B cell (primary cell): ENCODE data around the gene COL17A1. TPM values are rescaled to one million over a fixed set of nuclear protein-coding genes. Genes with fewer than 3 reads are reported as not detected.

Experiments
- ATAC-seq: fragments of 200-7000 bp; cut with Tn5 transposase; one replicate; pipeline ENCODE4 v1.10.0; 2021; ENCODE audit warnings: low read depth, mild to moderate bottlenecking, moderate number of reproducible peaks, moderate library complexity
- CTCF ChIA-PET: fragments of 350-600 bp; sonication (Branson Sonifier 250); formaldehyde crosslinking; loops from one replicate; lab custom pipeline; 2021; ENCODE audit warnings: antibody characterized with exemption, inconsistent platforms; lab: Charles Lee
- POLR2A ChIA-PET: fragments of 350-600 bp; sonication (Branson Sonifier 250); formaldehyde crosslinking; loops from one replicate; lab custom pipeline; 2021; ENCODE audit warnings: antibody characterized with exemption; lab: Charles Lee
- DNase-seq: peaks from one replicate; pipeline ENCODE4 v3.0.0; 2013
- H2AFZ ChIP-seq: 2 replicates; pipeline ENCODE4 v1.6.1; 2012; ENCODE audit warnings: mild to moderate bottlenecking, low read depth, low read length; ENCODE audit not compliant: insufficient read depth, poor library complexity, severe bottlenecking
- H3K27ac ChIP-seq, 2 donors: 1 replicate in 1 of 2; 2 replicates in 1 of 2; pipeline ENCODE4 v1.5.1; 2012 to 2013; ENCODE audit warnings: low read length in 2 of 2, mild to moderate bottlenecking in 2 of 2, moderate library complexity in 1 of 2
- H3K27me3 ChIP-seq, 4 experiments: fragments of 200-600 bp in 1 of 4; sonication (generic) in 1 of 4; replicated peaks in 1 of 4; 1 replicate in 2 of 4; 2 replicates in 2 of 4; pipeline versions ENCODE4 v1.6.1 to v1.7.0; 2013 to 2016; ENCODE audit warnings: low read length in 3 of 4, mild to moderate bottlenecking in 2 of 4, mixed read lengths in 1 of 4, moderate library complexity in 1 of 4; ENCODE audit not compliant: insufficient read depth in 4 of 4, control insufficient read depth in 3 of 4; ENCODE audit errors: control extremely low read depth in 1 of 4
- H3K36me3 ChIP-seq, 2 experiments: replicated peaks in 1 of 2; 1 replicate in 1 of 2; 2 replicates in 1 of 2; pipeline versions ENCODE4 v1.6.1 to v1.7.1; 2013; ENCODE audit warnings: low read length in 1 of 2; ENCODE audit not compliant: insufficient read depth in 2 of 2, control insufficient read depth in 1 of 2; ENCODE audit errors: control extremely low read depth in 1 of 2, extremely low read depth in 1 of 2
- H3K4me1 ChIP-seq, 2 donors: fragments of 200-600 bp in 1 of 2; sonication (generic) in 1 of 2; 1 replicate in 1 of 2; 2 replicates in 1 of 2; pipeline versions ENCODE4 v1.5.1 to v1.6.1; 2013 to 2017; ENCODE audit warnings: low read length in 2 of 2; ENCODE audit not compliant: control insufficient read depth in 2 of 2, insufficient read depth in 2 of 2
- H3K4me2 ChIP-seq: replicated peaks from 2 replicates; pipeline ENCODE3; 2012; ENCODE audit warnings: mild to moderate bottlenecking, low read depth, low read length; ENCODE audit not compliant: poor library complexity, severe bottlenecking
- H3K4me3 ChIP-seq, 5 experiments: fragments of 200-600 bp in 1 of 5; sonication (generic) in 1 of 5; 1 replicate in 3 of 5; 2 replicates in 2 of 5; pipeline versions ENCODE4 v1.5.1 to v1.7.0; 2011 to 2016; ENCODE audit warnings: low read length in 4 of 5, mild to moderate bottlenecking in 4 of 5, low read depth in 2 of 5, control low read depth in 1 of 5, moderate library complexity in 1 of 5; ENCODE audit not compliant: insufficient read depth in 1 of 5; ENCODE audit errors: control extremely low read depth in 1 of 5, extremely low read depth in 1 of 5
- H3K79me2 ChIP-seq: fragments of 200-600 bp; sonication (generic); one replicate; pipeline ENCODE4 v1.6.0; 2016; ENCODE audit warnings: low read length; ENCODE audit not compliant: control insufficient read depth, insufficient read depth
- H3K9ac ChIP-seq: fragments of 200-600 bp; sonication (generic); 2 replicates; pipeline ENCODE4 v1.6.1; 2017; ENCODE audit warnings: mild to moderate bottlenecking, low read length, moderate library complexity
- H3K9me3 ChIP-seq, 3 donors: one replicate each; pipeline versions ENCODE4 v1.6.1 to v1.7.1; 2013; ENCODE audit warnings: low read length in 2 of 3; ENCODE audit not compliant: control insufficient read depth in 2 of 3, insufficient read depth in 1 of 3; ENCODE audit errors: control extremely low read depth in 1 of 3
- H4K20me1 ChIP-seq: 2 replicates; pipeline ENCODE4 v1.6.0; 2012; ENCODE audit warnings: mild to moderate bottlenecking, low read length; ENCODE audit not compliant: insufficient read depth, control insufficient read depth, poor library complexity, severe bottlenecking
- H3K27ac Mint-ChIP-seq: one replicate; pipeline ENCODE4 v1.8.0; 2021; ENCODE audit warnings: mixed read lengths
- H3K27me3 Mint-ChIP-seq: one replicate; pipeline ENCODE4 v1.8.0; 2021; ENCODE audit warnings: mixed read lengths
- H3K4me1 Mint-ChIP-seq: one replicate; pipeline ENCODE4 v1.8.0; 2021; ENCODE audit warnings: mixed read lengths
- H3K4me3 Mint-ChIP-seq: one replicate; pipeline ENCODE4 v1.8.0; 2021; ENCODE audit warnings: mixed read lengths
- H3K9me3 Mint-ChIP-seq: one replicate; pipeline ENCODE4 v1.8.0; 2022; ENCODE audit warnings: mixed read lengths; ENCODE audit not compliant: insufficient read depth
- CTCF ChIP-seq: fragments of 200-600 bp; IDR thresholded peaks from one replicate; pipeline ENCODE4 v1.8.0; 2022; ENCODE audit warnings: antibody characterized with exemption, mild to moderate bottlenecking
- EZH2 ChIP-seq: IDR thresholded peaks from 2 replicates; pipeline ENCODE4 v1.6.1; 2012; ENCODE audit warnings: borderline replicate concordance, low read depth, mild to moderate bottlenecking, moderate library complexity, low read length; ENCODE audit not compliant: insufficient read depth, poor library complexity, severe bottlenecking
- WGBS: methylation state at CpG from one replicate; pipeline ENCODE4 v1.1.5; 2013; ENCODE audit warnings: missing lambda C conversion rate; ENCODE audit not compliant: insufficient coverage; 5-methylcytosine and 5-hydroxymethylcytosine counted together
- intact Hi-C: fragments of 100-400 bp; cut with micrococcal nuclease; formaldehyde crosslinking; loops from one replicate; pipeline ENCODE4 v1.10.0; 2022
- polyA plus RNA-seq: library from polyadenylated mRNA; depleted of rRNA; stranded (reverse); fragments of >200 nt; gene quantifications from 2 replicates; pipeline ENCODE4 v1.2.3, GENCODE V29; 2012
- total RNA-seq, 2 donors: library from RNA; stranded (reverse); fragments of 120-200 nt in 1 of 2; gene quantifications; 1 replicate in 1 of 2; 2 replicates in 1 of 2; pipeline versions ENCODE4 v1.2.3 to v1.2.4, GENCODE V29; 2013 to 2022

The COL17A1 gene
- total and polyA plus RNA-seq, 2 donors (not counting 1 experiment from before 2014, with no cell fraction given), result not detected

GRCh38 chr10:104113376-104113956, 27.8 kb upstream of the COL17A1 start:
- Histone ChIP-seq H4K20me1 (no peaks in the 10 kb centered on the region), H3K9me3 (no peaks in the 10 kb centered on the region), H3K4me1 (no peaks in the 10 kb centered on the region), H2AFZ (no peak overlapping the region), H3K4me2 (no peak overlapping the region), H3K36me3 (no peaks in the 10 kb centered on the region), H3K27me3 (peaks cover 0 to 10% (median 3%) of the 10 kb centered on the region in 4 experiments), H3K4me3 (no peak overlapping the region), H3K79me2 (no peaks in the 10 kb centered on the region), H3K27ac (no peak overlapping the region), H3K9ac (no peak overlapping the region)
- Mint-ChIP-seq H3K9me3 (no peaks in the 10 kb centered on the region), H3K4me1 (no peaks in the 10 kb centered on the region), H3K27ac (no peak overlapping the region), H3K27me3 (peaks cover 20% of the 10 kb centered on the region), H3K4me3 (no peak overlapping the region)
- DNase-seq (no peak), ATAC-seq (no peak)
- CTCF ChIA-PET, result interaction anchor here (1.8 kb wide), 1 partner anchor 8 kb away, joined by 7 read pairs; the partner anchor contains the start of gene SFR1
- TF ChIP-seq EZH2 (no peak), CTCF (no peak)
- WGBS, result no CpG with 5 or more reads among the region's 1 CpG
- POLR2A ChIA-PET, result no interaction called here
- intact Hi-C loops, result no loop called here

- H3K79me2 ChIP-seq, result no peaks in the 10 kb centered on the region
- Mint-ChIP-seq H3K9me3 (no peaks in the 10 kb centered on the region), H3K4me3 (no peak overlapping the region), H3K27ac (no peak overlapping the region), H3K27me3 (peaks cover 20% of the 10 kb centered on the region), H3K4me1 (no peaks in the 10 kb centered on the region)
- no CpG with 5 or more reads among the region's 3 CpGs for WGBS
- ChIA-PET CTCF (no interaction called here), POLR2A (no interaction called here)
- ATAC-seq, result no peak
- no peak overlapping the region for H3K9ac ChIP-seq
- no peaks in the 10 kb centered on the region for H3K36me3 ChIP-seq
- peaks cover 0 to 10% (median 3%) of the 10 kb centered on the region in 4 experiments for H3K27me3 ChIP-seq
- no peaks in the 10 kb centered on the region for H3K4me1 ChIP-seq
- H3K27ac ChIP-seq, result no peak overlapping the region
- no peak overlapping the region for H2AFZ ChIP-seq
- intact Hi-C loops, result no loop called here
- no peak overlapping the region for H3K4me3 ChIP-seq
- no peaks in the 10 kb centered on the region for H4K20me1 ChIP-seq
- TF ChIP-seq CTCF, result no peak
- TF ChIP-seq EZH2, result no peak
- H3K4me2 ChIP-seq, result no peak overlapping the region
- no peaks in the 10 kb centered on the region for H3K9me3 ChIP-seq
- no peak for DNase-seq
Measured at GRCh38 chr10:104109908-104110662, 24.4 kb upstream of the COL17A1 start.
